GM18868 (cell line): Measurements from ENCODE around the gene NAPG.
"Not testable (repeated sequence)": the region's sequence is repeated elsewhere in the genome, so short reads cannot be mapped to it uniquely, and the experiment has no call there.

Experiments
- ATAC-seq: cut with Tn5 transposase; IDR thresholded peaks from one replicate; pipeline ENCODE4 v1.9.1; 2021; ENCODE audit warnings: mild to moderate bottlenecking, moderate library complexity; ENCODE audit not compliant: unreplicated experiment

NAPG gene

GRCh38 chr18:10577842-10578572 lies 52.2 kb downstream of the NAPG start:
- not testable (repeated sequence) for ATAC-seq

GRCh38 chr18:10578573-10578899 lies 52.7 kb downstream of the NAPG start:
- ATAC-seq = not testable (repeated sequence)

- no peak for ATAC-seq
These were observed 53.4 kb downstream of the NAPG start for GRCh38 chr18:10579079-10579867.

GRCh38 chr18:10580215-10580614 lies 54.4 kb downstream of the NAPG start:
- no peak for ATAC-seq

- no peak for ATAC-seq
These were observed 59.4 kb downstream of the NAPG start for GRCh38 chr18:10585260-10585659.

- no peak for ATAC-seq
These were observed 63.1 kb downstream of the NAPG start for GRCh38 chr18:10588975-10589374.

GRCh38 chr18:10590412-10590811 lies 64.6 kb downstream of the NAPG start:
- ATAC-seq = no peak

GRCh38 chr18:10591896-10592295 lies 66.1 kb downstream of the NAPG start:
- ATAC-seq = no peak

- ATAC-seq = not testable (repeated sequence)
These were observed 67.7 kb downstream of the NAPG start for GRCh38 chr18:10593366-10594022.

- ATAC-seq = not testable (repeated sequence)
These were observed 70.1 kb downstream of the NAPG start for GRCh38 chr18:10595917-10596316.

- ATAC-seq = not testable (repeated sequence)
These were observed 71.9 kb downstream of the NAPG start for GRCh38 chr18:10597695-10598094.

- ATAC-seq = not testable (repeated sequence)
These were observed 74.9 kb downstream of the NAPG start for GRCh38 chr18:10600701-10601100.
